GM18505 (cell line): ENCODE data around the gene PSORS1C2.
"Not testable (repeated sequence)": the region's sequence is repeated elsewhere in the genome, so short reads cannot be mapped to it uniquely, and the experiment has no call there.

Experiments
- ATAC-seq: cut with Tn5 transposase; IDR thresholded peaks from one replicate; pipeline ENCODE4 v1.9.1; 2021; ENCODE audit not compliant: unreplicated experiment
- POLR2A ChIP-seq: IDR thresholded peaks from 4 replicates; pipeline ENCODE4 v1.6.1; 2011; ENCODE audit warnings: borderline replicate concordance; ENCODE audit not compliant: insufficient read depth, insufficient read length; ENCODE audit errors: extremely low read depth

PSORS1C2 gene

DNA sequence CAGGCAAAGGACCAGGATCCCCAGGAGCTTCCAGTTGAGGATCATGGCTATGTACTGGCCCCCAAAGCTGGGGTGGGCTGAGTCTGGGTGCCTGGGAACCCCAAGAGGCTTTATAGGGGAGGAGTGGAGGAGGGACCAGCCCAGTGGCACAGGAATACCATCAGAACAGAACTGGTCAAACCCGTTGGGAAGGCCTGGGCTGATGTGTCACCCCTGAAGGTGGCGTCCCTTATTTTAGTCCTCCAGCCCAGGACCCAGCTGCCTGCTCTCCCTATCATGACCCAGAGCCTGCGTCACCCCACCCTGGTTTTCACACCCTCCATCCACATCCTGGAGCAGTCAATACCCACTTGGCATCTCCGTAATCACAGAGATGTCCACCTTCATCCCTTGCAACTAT is at the start of gene PSORS1C2:
PSORS1C2 (minus strand) TSS at position 85 of the 400 bp plus-strand sequence; CDS start at position 45, 40 bp downstream.
- no peak for TF ChIP-seq POLR2A
- no peak for ATAC-seq

DNA sequence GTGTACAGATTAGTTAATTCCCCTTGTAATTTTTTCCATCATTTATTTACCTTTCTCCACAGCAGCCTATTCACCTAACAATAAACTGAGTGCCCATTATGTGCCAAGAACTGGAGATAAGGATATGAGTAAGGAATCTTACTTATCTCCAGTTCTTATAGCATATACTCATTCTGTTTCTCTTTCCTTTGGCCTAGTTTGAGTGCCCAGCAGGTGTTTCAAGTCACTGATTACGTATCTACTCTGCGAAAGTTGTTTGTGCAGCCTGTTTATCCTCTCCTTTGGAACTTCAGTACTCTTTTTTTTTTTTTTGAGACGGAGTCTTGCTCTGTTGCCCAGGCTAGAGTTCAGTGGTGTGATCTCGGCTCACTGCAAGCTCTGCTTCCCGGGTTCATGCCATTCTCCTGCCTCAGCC is 48.9 kb upstream of the PSORS1C2 start:
- no peak for TF ChIP-seq POLR2A
- ATAC-seq = no peak

DNA sequence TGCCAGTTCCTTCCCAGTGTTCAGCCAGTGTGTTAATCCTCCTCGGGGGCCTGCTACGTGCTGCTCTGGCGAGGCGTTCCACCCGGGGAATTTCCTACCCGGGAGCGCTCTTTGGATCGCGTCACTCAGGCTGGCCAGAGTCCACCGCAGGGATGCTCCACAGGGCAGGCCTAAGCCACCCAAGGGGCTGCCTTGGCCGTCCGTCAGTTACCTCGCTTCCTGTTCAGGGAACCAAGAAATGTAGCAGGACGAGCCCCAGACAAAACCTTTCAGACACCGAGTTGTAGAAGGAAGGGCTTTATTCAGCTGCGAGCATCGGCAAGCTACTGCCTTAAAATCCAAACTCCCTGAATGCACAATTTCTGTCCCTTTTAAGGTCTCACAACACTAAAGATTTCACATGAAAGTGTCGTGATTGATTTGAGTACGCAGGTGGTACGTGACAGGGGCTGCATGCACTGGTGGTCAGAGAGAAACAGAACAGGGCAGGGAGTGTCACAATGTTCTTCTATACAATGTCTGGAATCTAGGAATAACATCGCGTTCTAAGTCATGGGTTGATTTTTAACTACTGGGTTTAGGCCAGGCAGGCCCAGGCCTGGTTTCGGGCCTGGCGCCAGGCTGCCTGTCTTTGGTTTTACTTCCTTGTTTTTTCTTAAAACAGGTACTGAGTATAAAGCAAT is 47.3 kb upstream of the PSORS1C2 start:
- no peak for TF ChIP-seq POLR2A
- no peak for ATAC-seq

DNA sequence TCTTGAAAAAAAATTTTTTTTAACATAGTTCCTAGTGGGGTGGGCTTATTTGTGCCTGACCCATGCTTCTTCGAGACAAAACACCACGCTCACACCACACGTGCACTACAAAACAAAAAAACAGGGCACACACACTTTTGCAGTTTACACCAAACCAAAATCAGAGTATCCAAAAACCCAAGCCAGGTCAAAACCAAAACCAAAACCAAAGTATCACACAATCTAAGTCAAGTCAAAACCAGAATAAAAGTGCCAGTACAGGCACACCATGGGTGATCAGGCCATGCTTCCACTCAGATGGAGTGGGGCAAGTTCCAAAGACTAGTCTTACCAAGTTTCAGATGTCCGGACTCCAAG is 46.8 kb upstream of the PSORS1C2 start:
- ATAC-seq = not testable (repeated sequence)

DNA sequence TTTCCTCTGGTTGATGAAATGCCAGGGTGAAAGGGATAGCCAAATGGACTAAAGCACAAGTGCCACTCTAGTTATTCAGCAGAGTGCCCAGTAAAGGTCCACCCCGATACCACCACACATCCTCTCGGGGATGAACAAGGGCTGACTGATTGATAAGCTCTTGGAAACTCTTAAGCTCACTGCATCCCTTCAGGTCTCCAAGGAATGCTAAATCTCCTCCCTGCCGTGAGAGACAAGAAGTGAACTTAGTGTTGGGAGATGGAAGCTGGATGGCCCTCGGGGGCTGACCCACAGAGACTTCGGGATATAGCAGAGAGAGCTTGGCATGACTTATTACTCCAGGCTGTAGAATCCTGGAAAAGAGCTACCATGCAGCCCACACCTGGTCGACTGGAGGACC is 45.0 kb upstream of the PSORS1C2 start:
- ATAC-seq = not testable (repeated sequence)

DNA sequence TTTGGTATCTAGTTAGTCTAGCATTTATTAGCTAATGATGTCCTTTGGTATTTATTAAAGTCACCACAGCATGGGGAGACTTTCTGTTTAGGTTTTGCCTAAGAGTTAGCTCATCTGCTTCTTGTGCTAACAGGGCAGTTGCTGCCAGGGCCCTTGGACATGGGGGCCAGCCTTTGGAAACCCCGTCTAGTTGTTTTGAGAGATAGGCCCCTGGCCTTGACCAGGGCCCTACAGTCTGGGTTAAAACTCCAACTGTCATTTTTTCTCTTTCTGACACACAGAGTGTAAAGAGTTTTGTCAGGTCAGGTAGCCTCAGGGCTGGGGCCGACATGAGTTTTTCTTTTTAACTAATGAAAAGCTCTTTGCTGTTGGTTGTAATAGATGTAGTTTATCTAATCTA is 44.4 kb upstream of the PSORS1C2 start:
- ATAC-seq = not testable (repeated sequence)

DNA sequence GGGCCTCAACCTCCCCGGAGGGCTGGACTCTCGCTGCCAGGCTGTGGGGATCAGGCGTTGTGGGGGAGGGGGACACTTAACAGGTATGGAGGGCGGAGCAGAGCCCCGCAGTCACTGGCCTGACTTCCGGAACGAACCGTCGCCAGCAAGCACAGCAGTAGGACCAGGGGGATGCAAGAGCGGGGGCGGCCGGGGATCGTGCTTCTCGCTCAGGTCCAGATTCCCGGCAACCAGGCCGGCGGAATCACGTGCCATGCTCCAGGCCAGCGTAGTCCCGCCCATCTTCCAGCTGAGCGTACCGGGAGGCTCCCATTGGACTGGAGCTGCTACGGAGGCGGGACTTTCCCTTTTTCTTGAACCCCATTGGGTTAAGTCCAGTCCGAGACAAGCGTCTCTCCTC is 41.6 kb upstream of the PSORS1C2 start:
- ATAC-seq = peak; percentile 70
- TF ChIP-seq POLR2A = no peak

DNA sequence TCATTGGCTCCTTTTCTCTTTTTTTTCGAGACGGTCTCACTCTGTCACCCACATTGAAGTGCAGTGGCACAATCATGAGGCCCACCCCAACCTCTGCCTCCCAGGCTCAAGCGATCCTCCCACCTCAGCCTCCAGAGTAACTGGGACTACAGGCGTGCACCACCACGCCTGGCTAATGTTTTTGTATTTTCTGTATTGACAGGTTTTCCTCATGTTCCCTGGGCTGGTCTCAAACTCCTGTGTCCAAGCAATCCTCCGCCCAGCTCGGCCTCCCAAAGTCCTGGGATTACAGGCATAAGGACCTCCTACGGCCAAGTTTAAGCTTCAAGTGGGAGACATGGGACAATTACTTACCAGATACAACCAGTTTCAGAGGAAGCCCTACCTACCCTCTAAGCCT is 41.0 kb upstream of the PSORS1C2 start:
- no peak for ATAC-seq
- no peak for TF ChIP-seq POLR2A

DNA sequence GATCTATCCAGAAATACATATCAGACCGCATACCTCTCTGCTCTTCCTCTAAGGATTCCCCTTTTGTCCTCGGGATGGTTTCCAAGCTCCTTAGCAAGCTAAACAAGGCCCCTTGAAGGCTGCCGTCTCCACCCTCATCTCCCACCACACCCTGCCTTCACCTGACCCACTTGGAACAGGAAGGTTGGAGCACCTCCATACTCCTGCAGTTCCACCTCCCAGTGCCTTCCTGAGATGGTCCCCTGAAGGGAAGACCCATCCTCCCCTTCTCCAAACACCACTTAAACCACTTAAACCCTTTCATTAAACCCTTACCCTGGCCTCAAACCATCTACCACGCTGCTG is 40.1 kb upstream of the PSORS1C2 start:
- ATAC-seq = no peak
- TF ChIP-seq POLR2A = no peak

DNA sequence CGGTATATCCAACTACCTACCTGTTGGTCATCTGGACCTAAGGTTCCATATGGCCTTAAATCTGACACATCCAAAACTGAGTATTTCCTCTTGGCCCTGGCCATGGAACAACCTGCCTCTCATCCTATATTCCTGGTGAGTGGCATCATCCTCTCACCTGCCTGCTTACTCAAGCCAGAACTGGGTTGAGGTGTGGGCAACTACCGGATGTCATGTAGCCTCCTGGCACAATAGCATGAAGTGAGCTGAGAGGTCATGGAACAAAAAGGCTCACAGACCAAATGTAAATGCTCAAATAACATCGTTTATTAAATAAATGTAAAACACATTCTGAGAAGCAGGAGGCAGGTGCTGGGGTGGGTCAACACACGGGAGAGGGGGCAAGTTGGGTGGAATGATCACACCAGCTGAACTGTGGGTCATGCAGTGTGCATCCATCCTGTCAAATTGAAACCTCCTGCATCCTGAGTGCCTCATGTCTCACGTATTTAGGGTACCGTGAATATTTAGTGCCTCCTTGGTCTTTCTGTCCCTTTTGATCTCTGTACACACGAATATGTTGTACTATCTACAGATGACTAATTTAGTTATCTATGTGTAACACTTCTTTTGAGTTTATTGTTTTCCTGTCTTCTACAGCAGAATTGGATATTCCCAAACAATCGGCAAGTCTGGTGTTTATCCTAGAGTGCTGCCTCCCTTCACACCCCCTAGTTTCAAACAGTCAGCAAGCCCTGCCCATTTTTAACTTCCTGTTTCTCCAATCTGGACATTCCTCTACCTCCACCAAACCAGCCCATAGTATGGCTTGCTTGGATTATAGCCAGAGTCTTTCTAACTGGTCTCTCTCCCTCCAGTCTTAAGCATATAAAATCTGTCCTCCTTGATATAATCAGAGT is 39.5 kb upstream of the PSORS1C2 start:
- no peak for TF ChIP-seq POLR2A
- no peak for ATAC-seq

DNA sequence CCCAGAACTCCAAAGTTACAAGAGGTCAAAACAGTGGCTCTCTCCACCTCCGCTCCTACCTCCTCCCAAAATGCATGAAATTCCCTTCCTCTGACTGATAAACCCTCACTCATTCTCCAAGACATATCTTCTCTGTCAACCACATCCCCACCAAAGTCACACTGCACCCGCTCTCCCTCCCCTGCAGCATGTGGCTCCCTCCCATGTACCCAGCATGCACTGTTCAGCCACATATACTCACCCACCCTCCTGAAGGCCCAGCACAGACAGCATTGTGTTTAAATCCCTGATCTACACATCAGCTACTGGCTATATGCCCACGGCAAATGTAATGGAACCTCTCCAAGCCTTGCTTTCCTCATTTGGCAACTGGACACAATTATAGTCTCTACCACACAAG is 37.1 kb upstream of the PSORS1C2 start:
- TF ChIP-seq POLR2A = no peak
- ATAC-seq = no peak

DNA sequence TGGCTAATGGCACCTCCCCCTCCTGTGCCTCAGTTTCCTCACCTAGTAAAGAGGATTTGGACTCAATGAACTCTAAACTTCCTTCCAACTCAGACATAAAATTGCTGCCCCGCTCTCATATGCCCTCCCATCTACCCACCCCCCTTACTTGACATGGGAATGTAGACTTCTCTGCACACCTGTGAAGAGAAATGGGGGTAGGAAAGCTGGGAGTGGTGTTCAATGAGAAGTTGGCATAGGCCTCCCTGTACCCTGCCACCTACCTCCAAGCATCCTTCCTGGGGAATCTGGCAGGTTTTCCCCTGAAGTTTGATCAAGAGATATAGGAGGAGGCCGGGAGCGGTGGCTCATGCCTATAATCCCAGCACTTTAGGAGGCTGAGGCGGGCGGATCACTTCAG is 35.5 kb upstream of the PSORS1C2 start:
- ATAC-seq = no peak
- no peak for TF ChIP-seq POLR2A

DNA sequence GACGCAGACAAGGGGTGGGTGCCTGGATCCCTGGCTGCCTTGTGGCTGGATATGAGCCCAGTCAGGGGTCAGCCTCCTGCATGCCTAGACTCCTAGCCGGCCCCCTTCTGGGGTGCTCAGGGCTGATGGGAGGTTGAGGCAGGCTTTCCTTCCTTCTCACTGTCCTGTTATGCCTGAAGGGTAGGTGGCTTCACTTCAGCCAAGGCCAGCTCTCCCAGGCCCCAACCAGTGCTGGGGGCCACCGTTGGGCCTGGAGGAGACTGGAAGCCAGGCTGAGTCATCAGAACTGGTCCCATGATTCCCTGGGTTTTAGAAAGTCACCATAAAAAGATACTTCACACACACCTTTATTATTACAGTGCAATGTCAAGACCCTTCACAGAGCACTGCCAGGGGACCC is 34.5 kb upstream of the PSORS1C2 start:
- no peak for TF ChIP-seq POLR2A
- no peak for ATAC-seq

DNA sequence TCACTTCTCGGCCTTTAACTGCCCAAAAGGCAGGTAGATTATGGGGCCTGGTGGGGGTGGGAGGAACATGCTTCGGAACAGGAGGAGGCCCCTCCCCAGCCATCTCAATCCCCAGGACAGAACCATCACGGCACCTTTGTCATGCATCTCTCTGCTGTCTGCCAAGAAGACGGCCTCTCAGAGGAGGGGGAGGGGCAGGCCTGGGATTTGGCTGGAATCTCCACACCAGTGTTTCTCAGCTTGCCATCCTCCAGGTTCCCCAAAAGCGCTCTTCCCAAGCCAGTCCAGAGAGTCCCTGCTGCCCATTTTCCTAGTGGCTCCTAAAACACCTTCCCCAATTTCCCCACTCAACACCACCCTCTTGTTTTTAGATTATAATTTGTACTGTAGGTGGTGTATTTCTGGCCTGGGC is 34.1 kb upstream of the PSORS1C2 start:
- TF ChIP-seq POLR2A = no peak
- ATAC-seq = no peak
